Measurements from ENCODE around the gene EEF2K. TPM values are rescaled to one million over a fixed set of nuclear protein-coding genes. Genes with fewer than 3 reads are reported as not detected.
"Not testable (repeated sequence)": the region's sequence is repeated elsewhere in the genome, so short reads cannot be mapped to it uniquely, and the experiment has no call there.

The EEF2K gene
- polyA plus RNA-seq, 1 experiment = 9.6 TPM

- ChIA-PET POLR2A (interaction anchor here (1.0 kb wide), 1 partner anchor 11 kb away, joined by 4 read pairs; the partner anchor contains the start of gene EEF2K), CTCF (interaction anchor here (1.0 to 3.7 kb wide), 2 partner anchors 105 to 117 kb away, joined by 4 to 35 read pairs; no protein-coding TSS in a partner anchor)
- Histone ChIP-seq H3K9me3 (ENCODE audit: control insufficient read depth, insufficient read depth, low read length) (no peaks in the 10 kb centered on the region), H3K27ac (ENCODE audit: low read depth, low read length) (no peak overlapping the region), H3K4me3 (ENCODE audit: low read depth, low read length) (no peak overlapping the region), H3K27me3 (ENCODE audit: control insufficient read depth, insufficient read depth, low read length) (no peaks in the 10 kb centered on the region)
- DNase-seq (ENCODE audit: low read depth, low spot score) = no peak
- no peak for TF ChIP-seq CTCF (IDR thresholded peaks at IDR 0.05; ENCODE audit: low read depth, low read length)
Observed at GRCh38 chr16:22194707-22195444, 11.2 kb upstream of the EEF2K start.

GRCh38 chr16:22195445-22195694, 10.7 kb upstream of the EEF2K start:
- H3K4me3 ChIP-seq (ENCODE audit: low read depth, low read length) = no peak overlapping the region
- no peak for TF ChIP-seq CTCF (IDR thresholded peaks at IDR 0.05; ENCODE audit: low read depth, low read length)
- H3K9me3 ChIP-seq (ENCODE audit: control insufficient read depth, insufficient read depth, low read length) = no peaks in the 10 kb centered on the region
- H3K27me3 ChIP-seq (ENCODE audit: control insufficient read depth, insufficient read depth, low read length) = no peaks in the 10 kb centered on the region
- no peak for DNase-seq (ENCODE audit: low read depth, low spot score)
- CTCF ChIA-PET = interaction anchor here (1.0 to 3.7 kb wide), 2 partner anchors 105 to 118 kb away, joined by 4 to 35 read pairs; no protein-coding TSS in a partner anchor
- H3K27ac ChIP-seq (ENCODE audit: low read depth, low read length) = no peak overlapping the region
- POLR2A ChIA-PET = interaction anchor here (1.0 kb wide), 1 partner anchor 11 kb away, joined by 4 read pairs; the partner anchor contains the start of gene EEF2K

GRCh38 chr16:22195695-22196558, 10.2 kb upstream of the EEF2K start:
- ChIA-PET CTCF (interaction anchor here (0.6 to 3.7 kb wide), 6 partner anchors 9 to 104 kb away, joined by 3 to 35 read pairs (median 4); no protein-coding TSS in a partner anchor), POLR2A (interaction anchor here (1.0 kb wide), 1 partner anchor 10 kb away, joined by 4 read pairs; the partner anchor contains the start of gene EEF2K)
- H3K27ac ChIP-seq (ENCODE audit: low read depth, low read length) = no peak overlapping the region
- H3K27me3 ChIP-seq (ENCODE audit: control insufficient read depth, insufficient read depth, low read length) = no peaks in the 10 kb centered on the region
- peak; percentile 82 for DNase-seq (ENCODE audit: low read depth, low spot score)
- peak; percentile 85 for TF ChIP-seq CTCF (IDR thresholded peaks at IDR 0.05; ENCODE audit: low read depth, low read length)
- peak overlapping the region; percentile 67 for H3K4me3 ChIP-seq (ENCODE audit: low read depth, low read length)
- H3K9me3 ChIP-seq (ENCODE audit: control insufficient read depth, insufficient read depth, low read length) = no peaks in the 10 kb centered on the region

GRCh38 chr16:22196559-22197168, 9.4 kb upstream of the EEF2K start:
- CTCF ChIA-PET = interaction anchor here (0.6 to 3.7 kb wide), 6 partner anchors 8 to 103 kb away, joined by 3 to 35 read pairs (median 4); no protein-coding TSS in a partner anchor
- POLR2A ChIA-PET; H3K27me3 ChIP-seq (ENCODE audit: control insufficient read depth, insufficient read depth, low read length); DNase-seq (ENCODE audit: low read depth, low spot score); H3K9me3 ChIP-seq (ENCODE audit: control insufficient read depth, insufficient read depth, low read length); H3K4me3 ChIP-seq (ENCODE audit: low read depth, low read length); H3K27ac ChIP-seq (ENCODE audit: low read depth, low read length): not testable (repeated sequence)

GRCh38 chr16:22198547-22199293, 7.4 kb upstream of the EEF2K start:
- no peak for DNase-seq (ENCODE audit: low read depth, low spot score)
- Histone ChIP-seq H3K4me3 (ENCODE audit: low read depth, low read length) (no peak overlapping the region), H3K27ac (ENCODE audit: low read depth, low read length) (peak overlapping the region; percentile 73), H3K27me3 (ENCODE audit: control insufficient read depth, insufficient read depth, low read length) (no peaks in the 10 kb centered on the region), H3K9me3 (ENCODE audit: control insufficient read depth, insufficient read depth, low read length) (no peaks in the 10 kb centered on the region)
- 0 out of 2 replicates have a peak, but pooled peaks have one; percentile 5 for TF ChIP-seq CTCF (IDR thresholded peaks at IDR 0.05; ENCODE audit: low read depth, low read length)
- POLR2A ChIA-PET = no interaction called here
- CTCF ChIA-PET = interaction anchor here (0.7 to 2.7 kb wide), 3 partner anchors 10 to 102 kb away, joined by 4 to 7 read pairs (median 6); partner anchors contain the start of gene POLR3E
